LNCaP clone FGC (cell line): ENCODE data around the gene PRR4.

Experiments used
- DNase-seq: peaks from one replicate; pipeline ENCODE4 v3.0.0-alpha.2; 2011; ENCODE audit warnings: low read depth
- H3K4me3 ChIP-seq: 2 replicates; pipeline ENCODE4 v1.5.1; 2011; ENCODE audit warnings: mild to moderate bottlenecking, low read depth, low read length, control low read depth
- CTCF ChIP-seq: IDR thresholded peaks from 2 replicates; pipeline ENCODE4 v1.5.1; 2012; ENCODE audit warnings: mild to moderate bottlenecking; ENCODE audit not compliant: control insufficient read depth, insufficient read depth; ENCODE audit errors: extremely low read depth

Gene PRR4

DNA sequence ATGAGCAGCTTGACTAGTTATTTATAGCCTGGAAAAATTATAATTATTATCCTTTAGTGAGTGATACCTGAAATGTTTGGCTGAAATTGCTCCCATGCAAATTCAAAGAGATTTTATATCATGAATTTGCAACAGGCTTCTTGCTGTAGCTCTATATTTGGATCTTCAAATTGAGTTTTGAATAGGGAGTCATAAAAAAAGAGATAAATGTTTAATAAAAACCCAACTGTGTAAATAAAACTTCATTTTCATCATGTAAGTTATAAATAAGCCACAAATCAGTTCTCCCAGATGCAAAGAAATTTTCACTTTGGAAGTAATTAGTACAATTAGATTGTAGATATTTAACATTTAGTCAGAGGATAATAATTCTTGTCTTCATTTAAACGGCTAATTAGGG, 42.1 kb downstream of the PRR4 start, which contains the start of gene TAS2R8:
TSS of gene TAS2R8 (minus strand) at position 101 of the 400 bp plus-strand sequence. CDS start 306 bp downstream, outside the sequence.
- no peak for DNase-seq
- H3K4me3 ChIP-seq: no peak within 1 kb of the TSS
- TF ChIP-seq CTCF: no peak

- TF ChIP-seq CTCF: no peak
- DNase-seq: no peak
- no peak within 1 kb of the TSS for H3K4me3 ChIP-seq
These were observed 46.7 kb downstream of the PRR4 start, which contains the start of gene TAS2R7 for GRCh38 chr12:10802587-10802986. Gene TAS2R7, minus strand, starts transcription at chr12:10802627. Its CDS starts 57 bp downstream, at chr12:10802570.

DNA sequence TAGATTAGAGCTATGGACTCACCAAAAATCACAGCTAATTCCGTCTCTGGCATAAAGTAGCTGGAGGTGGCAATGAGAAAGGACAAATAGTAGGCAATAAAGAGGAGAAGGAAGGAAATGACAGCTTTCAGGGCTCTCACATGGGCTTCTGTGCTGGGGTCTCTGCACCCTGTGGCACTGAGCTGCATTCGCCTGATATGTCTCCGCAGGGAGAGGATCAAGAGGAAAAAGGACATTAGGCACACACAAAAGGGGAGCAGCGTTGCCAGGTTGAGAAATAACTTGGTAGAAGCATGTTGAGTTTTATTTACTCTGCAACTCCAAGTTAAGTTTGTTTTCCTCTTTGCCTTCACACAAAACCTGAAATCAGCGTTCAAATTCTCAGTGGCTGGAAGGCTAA, 47.5 kb downstream of the PRR4 start:
- TF ChIP-seq CTCF: no peak
- no peak overlapping the region for H3K4me3 ChIP-seq
- DNase-seq: no peak
